ELF-1 (cell line): Measurements from ENCODE around the gene CDR2L.
"Not testable (repeated sequence)": the region's sequence is repeated elsewhere in the genome, so short reads cannot be mapped to it uniquely, and the experiment has no call there.

Experiments used
- DNase-seq: peaks from one replicate; pipeline ENCODE4 v3.0.0-alpha.2; 2016; ENCODE audit warnings: low read depth, low spot score

CDR2L gene

DNA sequence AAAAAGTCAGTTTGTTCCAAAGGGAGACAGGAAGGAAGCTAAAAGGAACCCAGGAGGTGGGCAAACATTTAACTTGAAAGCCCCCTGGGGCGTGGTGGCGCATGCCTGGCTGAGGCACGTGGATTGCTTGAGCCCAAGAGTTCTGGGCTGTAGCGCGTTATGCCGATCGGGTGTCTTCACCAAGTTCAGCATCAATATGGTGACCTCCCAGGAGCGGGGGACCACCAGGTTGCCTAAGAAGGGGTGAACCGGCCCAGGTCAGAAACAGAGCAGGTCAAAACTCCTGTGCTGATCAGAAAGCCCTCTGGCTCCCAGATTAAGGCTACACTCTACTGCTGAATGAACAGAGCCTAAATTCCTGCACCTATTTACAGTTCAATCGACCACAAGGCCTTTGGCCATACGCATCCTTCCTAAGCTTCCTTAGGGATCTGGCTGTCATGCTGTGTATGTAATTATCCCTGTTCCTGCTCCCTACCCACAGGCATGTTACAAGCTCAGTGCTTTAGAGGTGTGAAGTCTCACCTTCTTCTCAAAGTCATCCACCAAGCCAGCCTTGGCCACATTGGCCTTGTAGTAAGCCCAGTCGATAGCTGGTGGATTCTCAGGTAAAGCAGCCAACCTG is 54.3 kb downstream of the CDR2L start:
- peak; percentile 82 for DNase-seq

GRCh38 chr17:75043789-75044188 is 56.4 kb downstream of the CDR2L start:
- not testable (repeated sequence) for DNase-seq

DNA sequence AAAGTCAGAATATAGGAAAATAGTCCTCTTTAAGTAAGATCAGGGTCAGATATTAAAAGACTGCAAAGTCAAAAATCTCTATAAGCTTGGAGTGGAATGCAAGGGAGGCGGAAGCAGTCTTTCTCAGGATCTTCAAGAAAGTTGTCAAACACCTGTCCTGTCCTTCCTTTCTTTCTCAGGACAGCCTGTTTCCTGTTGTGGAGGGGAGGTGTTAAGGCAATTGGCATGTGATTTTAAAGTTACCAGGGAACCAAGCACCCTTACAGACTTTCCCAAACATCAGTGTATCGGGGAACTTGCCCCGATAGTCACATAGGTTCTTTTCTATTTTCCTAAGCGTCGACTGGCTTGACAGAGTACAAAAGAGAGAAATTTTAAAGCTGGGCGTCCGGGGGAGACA is 57.3 kb downstream of the CDR2L start:
- DNase-seq: peak; percentile 45

GRCh38 chr17:75045946-75046406 is 58.5 kb downstream of the CDR2L start:
- peak; percentile 19 for DNase-seq

- DNase-seq: peak; percentile 99
Measured at GRCh38 chr17:75046407-75047289, 59.2 kb downstream of the CDR2L start, which contains the start of the genes ATP5PD and KCTD2. Gene ATP5PD, minus strand, starts transcription at chr17:75046969. Its CDS starts 4,319 bp downstream, at chr17:75042650. Gene KCTD2, plus strand, starts transcription at chr17:75047225. Its CDS starts 26 bp downstream, at chr17:75047251.

DNA sequence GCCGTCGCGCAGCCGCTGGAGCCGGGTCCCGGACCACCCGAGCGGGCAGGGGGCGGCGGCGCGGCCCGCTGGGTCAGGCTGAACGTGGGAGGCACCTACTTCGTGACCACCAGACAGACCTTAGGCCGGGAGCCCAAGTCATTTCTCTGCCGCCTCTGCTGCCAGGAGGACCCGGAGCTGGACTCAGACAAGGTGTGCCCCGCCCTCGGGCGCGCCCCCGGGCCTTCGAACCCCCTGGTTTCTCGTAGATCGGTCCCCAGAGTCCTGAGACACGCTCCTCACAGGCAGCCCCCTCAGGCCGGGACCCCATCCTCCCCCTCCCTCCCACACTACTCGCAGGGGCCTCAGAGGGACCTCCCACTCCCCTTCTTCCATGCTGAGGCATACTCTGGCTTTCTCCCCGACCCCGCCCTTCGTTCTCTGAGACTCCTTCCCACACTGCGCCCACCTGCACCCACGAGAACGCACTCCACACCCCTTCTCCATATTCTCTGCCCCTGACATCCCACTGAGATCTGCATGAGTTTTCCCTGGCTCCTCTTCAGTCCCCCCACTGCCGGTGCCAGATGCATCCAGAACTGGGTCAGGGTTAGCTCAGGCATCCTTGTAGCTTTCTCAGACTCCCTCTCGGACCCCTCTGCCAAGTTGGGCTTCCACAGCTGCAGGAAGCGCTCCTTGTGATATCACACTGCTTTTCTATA is 60.1 kb downstream of the CDR2L start:
- no peak for DNase-seq

- no peak for DNase-seq
Measured at GRCh38 chr17:75048249-75048878, 60.9 kb downstream of the CDR2L start.

DNA sequence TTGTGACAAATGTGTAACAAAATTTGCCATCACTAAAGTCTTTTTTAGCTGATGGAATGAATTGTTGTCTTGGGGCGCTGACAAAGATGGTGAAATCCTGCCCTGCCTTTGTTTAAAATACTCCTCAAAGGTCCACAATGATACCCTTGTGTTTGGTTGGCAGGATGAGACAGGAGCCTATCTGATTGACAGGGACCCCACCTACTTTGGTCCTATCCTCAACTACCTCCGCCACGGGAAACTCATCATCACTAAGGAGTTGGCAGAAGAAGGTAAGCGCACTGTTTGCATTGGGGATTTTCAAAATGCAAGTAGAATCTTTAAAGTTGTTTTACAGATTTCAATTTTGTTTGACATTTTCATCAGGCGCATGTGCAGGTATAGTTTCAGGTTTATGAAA is 61.6 kb downstream of the CDR2L start:
- DNase-seq: no peak

- no peak for DNase-seq
Measured at GRCh38 chr17:75049706-75050105, 62.3 kb downstream of the CDR2L start.

DNA sequence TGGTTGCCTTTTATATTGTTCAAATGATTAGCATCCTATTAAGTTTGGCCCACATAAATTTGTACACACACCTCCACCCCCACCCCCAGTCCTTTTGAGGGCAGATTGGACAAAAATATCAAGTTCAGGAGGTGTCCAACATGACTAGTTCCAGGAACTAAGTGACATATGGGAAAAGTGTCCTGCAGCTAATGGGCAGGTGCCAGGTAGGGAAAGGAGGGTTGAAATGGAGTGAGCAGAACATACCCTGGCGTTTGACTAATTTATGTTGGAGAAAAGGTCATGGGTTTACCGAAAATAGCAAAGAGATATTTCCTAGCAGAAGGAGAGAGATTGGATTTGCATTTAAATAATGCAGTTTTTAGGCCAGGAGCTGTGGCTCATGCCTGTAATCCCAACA is 64.5 kb downstream of the CDR2L start:
- no peak for DNase-seq
